OCI-LY3 (cell line): ENCODE measurements around the gene TFAP2D.

Experiments
- EZH2phosphoT487 ChIP-seq: fragments of 200-600 bp; shearing (Covaris generic); IDR thresholded peaks from 2 replicates; pipeline ENCODE4 v1.6.1; 2018; ENCODE audit warnings: antibody characterized with exemption, mixed run types, low read depth
- TF ChIP-seq, protein P1 (sequence below): fragments of 200-600, 300-600 bp; sonication (generic); IDR thresholded peaks from 2 replicates; pipeline ENCODE4 v1.5.1; 2014; ENCODE audit warnings: antibody characterized with exemption, low read length, low read depth

DNA sequence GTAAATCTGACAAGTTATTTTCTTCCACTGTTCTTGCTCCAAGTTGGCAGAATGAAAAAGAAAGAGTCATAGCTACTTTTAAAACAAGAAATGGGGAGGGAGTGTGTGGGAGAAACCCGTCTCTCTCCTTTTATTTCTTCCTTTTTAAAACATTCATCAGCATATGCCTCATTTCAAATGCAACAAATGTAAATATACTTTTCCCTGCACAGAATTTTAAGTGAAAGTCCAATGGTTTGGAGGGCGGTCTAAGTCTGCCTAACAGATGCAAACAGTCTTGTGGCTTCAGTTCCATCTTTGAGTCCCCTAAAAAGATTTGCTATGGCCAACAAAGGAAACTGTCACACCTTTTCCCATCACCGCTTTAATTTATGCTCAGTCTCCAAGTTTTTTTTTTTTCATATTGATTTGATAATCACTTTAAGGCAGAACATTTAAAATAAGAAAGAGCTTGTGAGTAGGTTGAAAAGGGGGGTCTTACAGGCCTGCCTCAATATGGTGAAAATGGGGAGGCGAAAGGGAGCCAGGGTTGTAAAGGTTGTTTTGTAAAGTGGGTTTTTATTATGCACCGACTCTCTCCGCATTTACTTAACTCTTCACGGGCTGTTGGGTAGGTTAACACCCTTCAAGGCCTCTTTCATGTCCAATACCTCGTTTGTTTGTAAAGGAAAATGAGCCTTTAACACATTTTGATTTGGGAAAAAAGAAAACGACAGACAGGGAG is 4.6 kb downstream of the TFAP2D start:
- TF ChIP-seq, protein P1, sequence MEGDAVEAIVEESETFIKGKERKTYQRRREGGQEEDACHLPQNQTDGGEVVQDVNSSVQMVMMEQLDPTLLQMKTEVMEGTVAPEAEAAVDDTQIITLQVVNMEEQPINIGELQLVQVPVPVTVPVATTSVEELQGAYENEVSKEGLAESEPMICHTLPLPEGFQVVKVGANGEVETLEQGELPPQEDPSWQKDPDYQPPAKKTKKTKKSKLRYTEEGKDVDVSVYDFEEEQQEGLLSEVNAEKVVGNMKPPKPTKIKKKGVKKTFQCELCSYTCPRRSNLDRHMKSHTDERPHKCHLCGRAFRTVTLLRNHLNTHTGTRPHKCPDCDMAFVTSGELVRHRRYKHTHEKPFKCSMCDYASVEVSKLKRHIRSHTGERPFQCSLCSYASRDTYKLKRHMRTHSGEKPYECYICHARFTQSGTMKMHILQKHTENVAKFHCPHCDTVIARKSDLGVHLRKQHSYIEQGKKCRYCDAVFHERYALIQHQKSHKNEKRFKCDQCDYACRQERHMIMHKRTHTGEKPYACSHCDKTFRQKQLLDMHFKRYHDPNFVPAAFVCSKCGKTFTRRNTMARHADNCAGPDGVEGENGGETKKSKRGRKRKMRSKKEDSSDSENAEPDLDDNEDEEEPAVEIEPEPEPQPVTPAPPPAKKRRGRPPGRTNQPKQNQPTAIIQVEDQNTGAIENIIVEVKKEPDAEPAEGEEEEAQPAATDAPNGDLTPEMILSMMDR, result no peak
- no peak for TF ChIP-seq EZH2phosphoT487
